ENCODE data around the gene EYA3. TPM values are rescaled to one million over a fixed set of nuclear protein-coding genes. Genes with fewer than 3 reads are reported as not detected.

EYA3 gene
- total RNA-seq, 1 donor from 2014 or later: 15.7 TPM

GRCh38 chr1:28058168-28058567 is 30.2 kb downstream of the EYA3 start:
- H3K36me3 Mint-ChIP-seq (ENCODE audit: low read depth): peaks cover 9% of the 10 kb centered on the region
- no peaks in the 10 kb centered on the region for H3K27me3 Mint-ChIP-seq (ENCODE audit: low read depth)
- TF ChIP-seq CTCF (IDR thresholded peaks at IDR 0.05): no peak
- H3K27ac Mint-ChIP-seq (ENCODE audit: unreplicated experiment): no peak overlapping the region
- peaks cover 7% of the 10 kb centered on the region for H3K4me1 Mint-ChIP-seq (ENCODE audit: low read depth)
- DNase-seq (ENCODE audit: low spot score): no peak
- H3K4me3 Mint-ChIP-seq (ENCODE audit: unreplicated experiment): no peak overlapping the region
- H3K9me3 Mint-ChIP-seq (ENCODE audit: low read depth): no peaks in the 10 kb centered on the region

- H3K4me1 Mint-ChIP-seq (ENCODE audit: low read depth): peaks cover 7% of the 10 kb centered on the region
- peaks cover 9% of the 10 kb centered on the region for H3K36me3 Mint-ChIP-seq (ENCODE audit: low read depth)
- TF ChIP-seq CTCF (IDR thresholded peaks at IDR 0.05): no peak
- H3K27ac Mint-ChIP-seq (ENCODE audit: unreplicated experiment): no peak overlapping the region
- H3K4me3 Mint-ChIP-seq (ENCODE audit: unreplicated experiment): no peak overlapping the region
- DNase-seq (ENCODE audit: low spot score): no peak
- H3K9me3 Mint-ChIP-seq (ENCODE audit: low read depth): no peaks in the 10 kb centered on the region
- H3K27me3 Mint-ChIP-seq (ENCODE audit: low read depth): no peaks in the 10 kb centered on the region
These were observed 32.1 kb downstream of the EYA3 start for GRCh38 chr1:28056129-28056925.

DNA sequence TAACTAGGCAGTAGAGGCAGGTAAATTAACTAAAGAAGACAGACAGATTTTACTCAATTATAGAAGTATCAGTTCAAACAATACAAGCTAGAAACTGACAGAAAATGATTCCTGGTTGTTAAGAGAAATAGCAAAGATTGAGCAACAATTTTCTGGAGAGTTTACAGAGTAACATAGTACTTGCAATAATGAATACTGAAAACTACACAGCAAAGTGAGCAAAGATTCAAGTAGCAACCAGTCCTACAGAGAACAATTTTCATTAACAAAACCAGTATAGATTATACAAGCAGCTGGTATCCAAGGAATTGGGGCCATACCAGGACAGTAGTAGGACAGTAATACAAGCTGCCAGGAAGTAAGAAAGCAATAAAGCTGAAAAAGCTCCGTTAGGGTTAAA is 37.6 kb downstream of the EYA3 start:
- no peak overlapping the region for H3K27ac Mint-ChIP-seq (ENCODE audit: unreplicated experiment)
- no peak for DNase-seq (ENCODE audit: low spot score)
- H3K9me3 Mint-ChIP-seq (ENCODE audit: low read depth): no peaks in the 10 kb centered on the region
- no peaks in the 10 kb centered on the region for H3K4me1 Mint-ChIP-seq (ENCODE audit: low read depth)
- H3K36me3 Mint-ChIP-seq (ENCODE audit: low read depth): peaks cover 13% of the 10 kb centered on the region
- H3K27me3 Mint-ChIP-seq (ENCODE audit: low read depth): no peaks in the 10 kb centered on the region
- no peak for TF ChIP-seq CTCF (IDR thresholded peaks at IDR 0.05)
- no peak overlapping the region for H3K4me3 Mint-ChIP-seq (ENCODE audit: unreplicated experiment)

GRCh38 chr1:28046716-28047115 is 41.7 kb downstream of the EYA3 start:
- Mint-ChIP-seq H3K27ac (ENCODE audit: unreplicated experiment) (no peak overlapping the region), H3K4me3 (ENCODE audit: unreplicated experiment) (no peak overlapping the region), H3K4me1 (ENCODE audit: low read depth) (no peaks in the 10 kb centered on the region), H3K27me3 (ENCODE audit: low read depth) (no peaks in the 10 kb centered on the region), H3K36me3 (ENCODE audit: low read depth) (peaks cover 14% of the 10 kb centered on the region), H3K9me3 (ENCODE audit: low read depth) (no peaks in the 10 kb centered on the region)
- no peak for DNase-seq (ENCODE audit: low spot score)
- TF ChIP-seq CTCF (IDR thresholded peaks at IDR 0.05): no peak

DNA sequence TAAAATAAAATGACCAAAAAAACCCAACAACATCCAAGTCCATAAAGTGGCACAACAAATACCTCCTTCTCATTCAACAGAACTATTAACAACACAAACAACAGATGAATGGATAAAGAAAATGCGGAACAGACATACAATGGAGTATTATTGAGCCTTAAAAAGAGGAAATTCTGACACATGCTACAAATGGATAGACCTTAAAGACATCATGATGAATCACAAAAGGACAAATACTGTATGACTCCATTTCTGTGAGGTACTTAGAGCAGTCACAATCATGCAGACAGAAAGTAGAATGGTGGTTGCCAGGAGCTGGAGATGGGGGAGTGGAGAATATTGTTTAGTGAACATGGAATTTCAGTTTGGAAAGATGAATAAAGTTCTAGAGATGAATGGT is 42.6 kb downstream of the EYA3 start:
- H3K9me3 Mint-ChIP-seq (ENCODE audit: low read depth): no peaks in the 10 kb centered on the region
- H3K4me3 Mint-ChIP-seq (ENCODE audit: unreplicated experiment): no peak overlapping the region
- no peak for TF ChIP-seq CTCF (IDR thresholded peaks at IDR 0.05)
- no peak for DNase-seq (ENCODE audit: low spot score)
- no peaks in the 10 kb centered on the region for H3K27me3 Mint-ChIP-seq (ENCODE audit: low read depth)
- H3K4me1 Mint-ChIP-seq (ENCODE audit: low read depth): no peaks in the 10 kb centered on the region
- peaks cover 15% of the 10 kb centered on the region for H3K36me3 Mint-ChIP-seq (ENCODE audit: low read depth)
- no peak overlapping the region for H3K27ac Mint-ChIP-seq (ENCODE audit: unreplicated experiment)
